Hematopoietic multipotent progenitor cell (in vitro differentiated cells): ENCODE measurements around the gene PLEKHG4. TPM values are rescaled to one million over a fixed set of nuclear protein-coding genes. Genes with fewer than 3 reads are reported as not detected.

ENCODE experiments used
- DNase-seq, 3 donors: peaks; one replicate each; pipeline ENCODE4 v3.0.0-alpha.2; 2011 to 2015; ENCODE audit warnings: low read depth in 2 of 3, low spot score in 2 of 3
- total RNA-seq: library from RNA; depleted of rRNA; stranded (reverse); fragments of >200 nt; gene quantifications from one replicate; pipeline ENCODE4 v1.2.3, GENCODE V29; 2012

PLEKHG4 gene
- total RNA-seq, 1 donor: 23.4 TPM

GRCh38 chr16:67283826-67284555 is 4.7 kb downstream of the PLEKHG4 start:
- DNase-seq: no peak

GRCh38 chr16:67284699-67285646 is 5.6 kb downstream of the PLEKHG4 start:
- no peak for DNase-seq

- DNase-seq: no peak
Observed at GRCh38 chr16:67286441-67287235, 7.3 kb downstream of the PLEKHG4 start.

DNA sequence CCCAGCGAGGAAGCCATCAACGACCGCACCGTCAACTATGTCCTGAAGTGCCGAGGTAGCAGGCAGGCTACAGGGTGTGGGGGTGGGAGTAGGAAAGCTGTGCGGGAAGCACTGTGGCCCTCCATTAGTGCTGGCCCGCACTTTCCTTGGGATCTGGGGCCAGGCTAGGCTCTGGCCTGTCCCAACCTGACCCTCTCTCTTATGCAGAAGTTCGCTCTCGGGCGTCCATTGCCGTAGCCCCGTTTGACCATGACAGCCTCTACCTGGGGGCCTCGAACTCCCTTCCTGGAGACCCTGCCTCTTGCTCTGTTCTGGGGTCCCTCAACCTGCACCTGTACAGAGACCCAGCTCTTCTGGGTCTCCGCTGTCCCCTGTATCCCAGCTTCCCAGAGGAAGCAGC is 8.6 kb downstream of the PLEKHG4 start:
- no peak for DNase-seq

DNA sequence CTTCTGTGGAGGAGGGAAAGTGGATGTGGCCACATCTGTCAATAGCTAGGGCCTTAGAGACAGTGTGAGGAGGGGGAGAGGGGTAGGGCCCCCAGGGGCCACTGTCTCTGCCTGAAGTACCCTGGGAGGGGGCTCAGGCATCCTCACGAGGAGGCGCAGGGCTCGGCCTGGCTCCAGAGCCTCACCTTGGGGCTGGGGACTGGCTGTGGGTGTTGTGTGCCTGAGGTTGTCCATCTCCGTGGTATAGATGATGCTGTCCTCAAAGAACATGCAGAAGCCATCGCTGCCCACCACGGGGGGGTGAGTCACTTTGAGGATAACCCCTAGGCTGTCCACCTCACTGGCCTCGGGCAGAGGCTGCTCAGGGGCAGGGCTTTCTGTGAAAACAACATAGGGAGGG is 12.1 kb downstream of the PLEKHG4 start:
- no peak for DNase-seq

GRCh38 chr16:67294171-67294757 is 14.9 kb downstream of the PLEKHG4 start:
- DNase-seq: no peak

GRCh38 chr16:67294938-67295361 is 15.6 kb downstream of the PLEKHG4 start:
- no peak for DNase-seq

DNA sequence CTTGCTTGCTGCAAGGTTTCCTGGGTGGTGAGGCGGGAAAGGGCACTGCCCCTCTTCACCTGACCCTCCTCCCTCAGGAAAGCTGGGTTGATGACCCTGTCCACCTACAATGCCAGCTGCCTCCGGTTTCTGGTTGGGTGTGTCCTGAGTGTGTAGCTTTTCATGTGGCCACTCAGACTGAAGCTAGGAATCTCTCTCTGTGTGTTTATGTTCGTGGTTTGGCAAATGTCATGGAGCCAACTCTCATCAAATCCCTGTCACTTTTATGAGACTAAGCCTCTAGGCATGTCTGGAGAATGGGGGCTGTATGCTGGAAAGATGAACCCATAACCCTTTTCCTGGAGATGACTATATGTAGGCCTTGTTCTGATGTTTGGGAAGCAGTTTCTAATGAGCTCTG is 17.1 kb downstream of the PLEKHG4 start:
- no peak for DNase-seq

DNA sequence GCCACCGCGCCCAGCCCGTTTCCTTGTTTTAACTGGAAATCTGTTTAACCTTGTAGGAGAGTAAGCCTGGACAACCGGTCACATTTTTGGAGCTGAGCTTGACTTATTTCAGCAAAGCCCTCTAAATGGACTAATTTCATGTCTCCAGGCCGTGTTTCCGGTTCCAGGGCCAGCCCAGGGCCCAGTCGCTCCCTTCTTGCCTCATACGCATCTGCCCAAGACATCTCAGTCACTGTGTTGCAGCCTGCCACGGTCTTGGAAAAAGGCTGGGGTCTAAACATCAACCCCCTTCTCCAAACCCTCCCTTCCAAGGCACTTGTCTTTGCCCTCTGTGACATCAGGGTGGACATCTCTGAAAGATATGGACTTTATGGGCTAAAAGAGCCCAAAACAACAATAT is 18.9 kb downstream of the PLEKHG4 start:
- no peak for DNase-seq

DNA sequence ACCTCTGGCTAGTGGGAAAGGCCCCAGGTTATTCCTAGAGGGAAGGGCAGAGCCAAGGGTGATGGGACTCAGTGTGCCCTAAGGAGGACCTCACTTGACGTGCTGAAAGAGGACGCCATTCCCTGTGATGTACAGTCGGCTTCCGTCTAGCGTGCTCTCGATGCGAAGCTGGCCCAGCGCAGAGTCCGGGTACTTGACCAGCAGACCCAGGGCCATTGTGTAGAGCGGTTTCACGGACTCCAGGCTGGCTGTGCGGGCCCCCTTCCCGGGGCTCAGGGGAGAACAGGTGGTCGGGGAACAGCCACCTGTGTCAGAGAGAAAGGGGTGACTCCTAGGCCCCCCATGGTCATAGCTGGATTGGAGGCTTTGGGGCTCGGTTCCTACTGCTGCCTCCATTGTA is 19.9 kb downstream of the PLEKHG4 start:
- no peak for DNase-seq

GRCh38 chr16:67301080-67301782 is 21.9 kb downstream of the PLEKHG4 start:
- no peak for DNase-seq

- DNase-seq: no peak
Observed at GRCh38 chr16:67302076-67302475, 22.7 kb downstream of the PLEKHG4 start.

GRCh38 chr16:67302970-67303369 is 23.6 kb downstream of the PLEKHG4 start:
- DNase-seq: no peak

DNA sequence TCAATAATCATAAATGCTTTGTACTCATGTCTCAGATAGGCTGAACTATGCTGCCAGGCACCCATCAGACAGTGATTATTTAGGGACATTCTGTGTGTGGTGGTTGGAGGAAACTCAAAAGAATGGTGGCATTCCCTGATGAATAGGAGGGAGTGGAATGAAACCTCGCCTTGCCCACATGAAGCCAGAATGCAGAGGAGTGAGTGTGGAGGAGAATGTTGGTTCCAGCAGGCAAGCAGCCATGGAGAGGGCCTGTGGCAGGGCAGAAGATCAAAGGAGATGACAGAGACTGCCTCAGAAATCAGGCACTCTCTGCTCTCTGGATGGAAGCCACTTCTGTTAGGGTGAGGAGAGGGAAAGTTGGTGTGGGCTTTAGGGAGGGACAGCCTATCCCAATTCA is 24.7 kb downstream of the PLEKHG4 start:
- DNase-seq: no peak

DNA sequence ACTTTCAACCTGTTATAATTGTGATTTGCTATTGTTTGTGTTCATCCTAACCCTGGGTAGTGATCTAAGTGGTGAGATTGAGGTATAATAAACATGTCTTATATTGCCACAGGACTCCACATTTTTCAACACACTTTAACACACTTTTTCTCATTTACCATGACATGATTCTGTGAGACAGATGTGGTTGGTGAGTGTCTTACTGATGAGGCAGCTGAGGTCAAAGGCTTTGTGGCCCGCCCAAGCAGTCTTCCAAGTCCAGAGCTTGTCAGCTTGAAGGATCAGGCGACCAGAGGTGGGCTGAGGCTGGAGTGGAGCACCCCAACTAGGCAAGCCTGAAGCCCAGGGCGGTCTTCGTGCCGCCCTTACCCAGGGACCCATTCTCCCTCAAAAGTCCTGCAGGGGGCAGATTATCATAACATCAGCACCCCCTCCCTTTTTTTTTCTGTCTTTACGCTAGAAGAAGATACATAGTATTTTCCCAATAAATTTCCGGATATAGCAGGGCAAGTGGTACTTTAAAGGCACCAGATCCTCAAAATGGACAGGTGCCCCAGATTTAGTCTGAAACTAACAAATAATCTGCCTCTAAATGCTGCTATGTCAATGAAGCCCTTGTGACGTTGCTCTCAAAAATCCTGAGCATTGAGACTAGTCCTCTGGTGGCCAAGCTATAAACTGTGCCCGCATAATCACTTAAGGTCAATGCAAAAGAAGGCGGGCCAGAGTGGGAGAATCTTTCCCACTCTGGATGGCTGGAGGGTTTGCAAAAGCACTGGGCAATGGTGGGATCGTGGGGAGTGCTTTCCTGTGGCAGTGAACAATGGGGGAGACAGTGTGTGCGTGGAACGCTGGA is 26.1 kb downstream of the PLEKHG4 start:
- DNase-seq: no peak

GRCh38 chr16:67310561-67310960 is 31.2 kb downstream of the PLEKHG4 start:
- no peak for DNase-seq

DNA sequence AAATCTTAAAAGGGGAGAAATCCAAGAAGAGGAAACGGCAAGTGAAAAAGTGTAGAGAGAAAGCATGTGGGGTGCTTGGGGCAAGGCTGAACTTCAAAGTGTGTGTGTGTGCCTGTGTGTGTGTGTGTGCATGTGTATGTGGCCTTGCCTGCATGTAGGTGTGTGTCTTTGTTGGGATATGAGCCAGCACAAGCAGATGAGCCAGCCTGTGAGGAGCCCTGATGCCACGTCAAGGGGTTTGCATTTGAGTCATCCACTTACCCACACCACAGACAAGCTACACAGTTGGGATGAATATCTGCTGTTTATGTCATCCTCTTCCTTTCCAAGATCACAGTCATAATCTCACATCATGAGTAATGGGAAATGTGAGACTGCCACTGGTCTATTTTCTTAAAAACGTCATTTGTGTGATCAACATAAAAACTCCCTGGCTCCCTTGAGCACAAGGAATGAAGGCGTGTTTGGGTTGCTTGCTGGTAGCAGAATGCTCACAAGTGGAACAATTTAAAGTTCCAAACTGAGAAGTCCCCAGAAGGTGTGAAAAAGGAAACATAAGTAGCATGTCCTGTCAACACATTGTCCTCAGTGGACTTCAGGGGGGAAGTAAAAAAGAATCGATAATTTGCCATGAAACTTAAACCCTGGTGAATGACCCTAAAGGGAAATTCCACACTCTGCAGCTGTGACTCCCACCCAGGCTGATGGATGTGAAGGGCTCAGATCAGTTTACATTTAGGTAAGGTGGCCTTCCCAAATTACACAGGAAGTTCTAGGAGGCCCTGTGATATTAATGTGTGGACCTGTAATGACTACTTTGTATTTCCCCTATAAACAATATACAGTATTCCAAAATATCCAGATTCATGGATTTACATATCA is 32.5 kb downstream of the PLEKHG4 start:
- no peak for DNase-seq

DNA sequence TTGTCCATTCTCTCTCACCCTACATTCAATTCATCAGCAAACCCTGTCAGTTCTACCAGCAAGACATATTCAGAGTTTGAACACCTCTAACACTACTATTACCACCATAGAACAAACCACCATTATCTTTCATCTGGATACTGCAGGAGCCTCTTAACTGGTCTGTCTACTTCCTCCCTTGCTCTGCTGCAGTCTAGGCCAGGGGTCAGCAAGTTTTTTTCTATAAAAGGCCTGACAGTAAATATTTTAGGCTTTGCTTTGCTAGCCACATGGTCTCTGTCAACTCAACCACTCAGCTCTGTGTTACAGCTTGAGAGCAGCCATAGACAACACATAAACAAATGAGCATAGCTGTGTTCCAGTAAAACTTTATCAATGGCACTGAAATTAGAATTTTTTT is 33.4 kb downstream of the PLEKHG4 start:
- no peak for DNase-seq
